ENCODE measurements around the gene SYPL1. TPM values are rescaled to one million over a fixed set of nuclear protein-coding genes. Genes with fewer than 3 reads are reported as not detected.

The SYPL1 gene
- 31.7 and 54.6 TPM in 2 replicates for total RNA-seq

GRCh38 chr7:106112118-106112971, at the start of gene SYPL1:
Gene SYPL1 (minus strand): TSS chr7:106112312. CDS start chr7:106112208, 104 bp downstream.

Other genes with a start within 250 kb of the SYPL1 start
- gene ATXN7L1, start 235.7 kb downstream of the SYPL1 start, total RNA-seq = 2.8 and 3.1 TPM in 2 replicates
- 2.0 and 3.9 TPM in 2 replicates for gene CDHR3, start 149.0 kb downstream of the SYPL1 start, total RNA-seq
- 126 and 154 TPM in 2 replicates for gene NAMPT, start 172.7 kb upstream of the SYPL1 start, total RNA-seq

All from pericardium fibroblast (primary cell).